ENCODE data around the gene CCDC61. TPM values are rescaled to one million over a fixed set of nuclear protein-coding genes. Genes with fewer than 3 reads are reported as not detected.
A peak's percentile ranks its signal among the peaks of the same experiment; 100 is the strongest.

The CCDC61 gene
- total RNA-seq, 1 donor from 2014 or later, result 12.4 TPM

DNA sequence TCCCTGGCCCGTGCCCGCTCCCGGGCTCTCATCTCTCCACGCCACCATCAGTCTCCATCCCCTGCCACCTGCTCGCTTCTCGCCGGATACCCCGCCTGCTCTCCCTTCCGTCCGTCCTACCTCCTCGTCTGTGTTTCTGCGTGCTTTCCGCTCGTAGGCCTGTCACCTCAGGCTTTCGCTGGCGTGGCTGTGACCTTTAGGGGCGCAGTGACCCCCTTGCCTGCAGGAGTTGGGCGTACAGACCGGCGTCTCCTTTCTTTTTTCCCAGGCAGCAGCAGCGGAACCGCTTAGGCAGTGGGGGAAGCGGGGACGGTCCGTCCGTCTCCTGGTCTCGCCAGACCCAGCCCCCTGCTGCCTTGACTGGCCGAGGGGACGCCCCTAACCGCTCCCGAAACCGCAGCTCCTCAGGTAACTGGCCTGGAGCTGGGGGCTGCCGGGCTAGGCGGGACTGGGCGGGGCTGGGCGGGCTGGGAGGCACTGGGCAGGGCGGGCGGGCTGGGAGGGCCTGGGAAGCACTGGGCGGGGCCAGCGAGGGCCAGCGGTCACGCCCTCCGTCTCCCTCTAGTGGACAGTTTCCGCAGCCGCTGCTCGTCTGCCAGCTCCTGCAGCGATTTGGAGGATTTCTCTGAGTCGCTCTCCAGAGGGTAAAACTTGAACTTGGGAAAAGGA, 21.3 kb downstream of the CCDC61 start:
- H3K27ac Mint-ChIP-seq (ENCODE audit: unreplicated experiment), result no peak overlapping the region
- H3K4me3 Mint-ChIP-seq (ENCODE audit: unreplicated experiment), result peak overlapping the region; percentile 79
- H3K4me1 Mint-ChIP-seq (ENCODE audit: unreplicated experiment), result peaks cover 17% of the 10 kb centered on the region
- H3K27me3 Mint-ChIP-seq (ENCODE audit: unreplicated experiment), result peaks cover 12% of the 10 kb centered on the region
- peaks cover 3% of the 10 kb centered on the region for H3K36me3 Mint-ChIP-seq (ENCODE audit: unreplicated experiment)
- TF ChIP-seq CTCF (IDR thresholded peaks at IDR 0.05), result peak; percentile 91
- H3K9me3 Mint-ChIP-seq (ENCODE audit: unreplicated experiment), result no peaks in the 10 kb centered on the region
- peak; percentile 94 for DNase-seq (ENCODE audit: extremely low spot score, unreplicated experiment)

- H3K4me1 Mint-ChIP-seq (ENCODE audit: unreplicated experiment), result peaks cover 17% of the 10 kb centered on the region
- peaks cover 12% of the 10 kb centered on the region for H3K27me3 Mint-ChIP-seq (ENCODE audit: unreplicated experiment)
- H3K4me3 Mint-ChIP-seq (ENCODE audit: unreplicated experiment), result peak overlapping the region; percentile 47
- H3K9me3 Mint-ChIP-seq (ENCODE audit: unreplicated experiment), result no peaks in the 10 kb centered on the region
- peaks cover 3% of the 10 kb centered on the region for H3K36me3 Mint-ChIP-seq (ENCODE audit: unreplicated experiment)
- no peak overlapping the region for H3K27ac Mint-ChIP-seq (ENCODE audit: unreplicated experiment)
- DNase-seq (ENCODE audit: extremely low spot score, unreplicated experiment), result no peak
- no peak for TF ChIP-seq CTCF (IDR thresholded peaks at IDR 0.05)
Observed at GRCh38 chr19:46017095-46017429, 21.8 kb downstream of the CCDC61 start.

DNA sequence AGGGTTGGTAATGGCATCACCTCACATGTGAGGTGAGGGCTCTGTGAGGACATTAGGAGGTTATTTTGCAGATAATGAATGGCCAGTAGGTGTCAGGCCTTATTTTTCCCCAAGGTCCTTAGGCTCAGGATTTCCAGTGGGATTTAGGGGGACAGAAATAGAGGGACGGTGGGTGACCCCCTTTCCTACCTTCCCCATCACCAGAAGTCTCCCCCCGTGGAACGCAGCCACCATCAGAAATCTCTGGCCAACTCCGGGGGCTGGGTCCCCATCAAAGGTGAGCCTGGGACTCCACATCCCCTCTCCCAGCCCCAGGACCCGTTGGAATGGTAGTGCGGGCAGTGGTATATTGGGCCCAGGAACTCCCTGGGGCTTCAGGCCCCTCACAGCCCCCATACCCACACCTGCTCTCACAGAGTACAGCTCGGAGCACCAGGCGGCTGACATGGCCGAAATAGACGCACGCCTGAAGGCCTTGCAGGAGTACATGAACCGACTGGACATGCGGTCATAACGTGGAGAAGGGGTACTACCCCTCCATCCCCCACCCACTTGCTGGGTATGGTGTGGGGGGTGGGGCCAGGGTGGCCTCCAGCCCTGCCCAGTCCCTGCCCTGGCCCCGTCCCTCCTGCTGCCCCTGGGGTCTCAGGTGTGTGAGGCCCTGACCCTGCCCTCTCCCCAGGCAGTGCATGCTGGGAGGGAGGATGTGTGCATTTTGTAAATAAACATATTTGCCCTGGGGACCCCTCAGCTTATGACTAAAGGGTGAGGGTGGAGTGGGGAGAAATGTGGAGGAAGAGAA, 22.8 kb downstream of the CCDC61 start:
- Mint-ChIP-seq H3K27ac (ENCODE audit: unreplicated experiment) (no peak overlapping the region), H3K27me3 (ENCODE audit: unreplicated experiment) (peaks cover 12% of the 10 kb centered on the region), H3K4me3 (ENCODE audit: unreplicated experiment) (no peak overlapping the region), H3K36me3 (ENCODE audit: unreplicated experiment) (peaks cover 3% of the 10 kb centered on the region), H3K9me3 (ENCODE audit: unreplicated experiment) (no peaks in the 10 kb centered on the region), H3K4me1 (ENCODE audit: unreplicated experiment) (peaks cover 17% of the 10 kb centered on the region)
- TF ChIP-seq CTCF (IDR thresholded peaks at IDR 0.05), result no peak
- DNase-seq (ENCODE audit: extremely low spot score, unreplicated experiment), result no peak

- Mint-ChIP-seq H3K9me3 (ENCODE audit: unreplicated experiment) (no peaks in the 10 kb centered on the region), H3K27me3 (ENCODE audit: unreplicated experiment) (peaks cover 12% of the 10 kb centered on the region), H3K27ac (ENCODE audit: unreplicated experiment) (no peak overlapping the region), H3K36me3 (ENCODE audit: unreplicated experiment) (peaks cover 3% of the 10 kb centered on the region), H3K4me1 (ENCODE audit: unreplicated experiment) (peaks cover 17% of the 10 kb centered on the region), H3K4me3 (ENCODE audit: unreplicated experiment) (no peak overlapping the region)
- TF ChIP-seq CTCF (IDR thresholded peaks at IDR 0.05), result no peak
- DNase-seq (ENCODE audit: extremely low spot score, unreplicated experiment), result no peak
Observed at GRCh38 chr19:46018729-46019251, 23.5 kb downstream of the CCDC61 start.

DNA sequence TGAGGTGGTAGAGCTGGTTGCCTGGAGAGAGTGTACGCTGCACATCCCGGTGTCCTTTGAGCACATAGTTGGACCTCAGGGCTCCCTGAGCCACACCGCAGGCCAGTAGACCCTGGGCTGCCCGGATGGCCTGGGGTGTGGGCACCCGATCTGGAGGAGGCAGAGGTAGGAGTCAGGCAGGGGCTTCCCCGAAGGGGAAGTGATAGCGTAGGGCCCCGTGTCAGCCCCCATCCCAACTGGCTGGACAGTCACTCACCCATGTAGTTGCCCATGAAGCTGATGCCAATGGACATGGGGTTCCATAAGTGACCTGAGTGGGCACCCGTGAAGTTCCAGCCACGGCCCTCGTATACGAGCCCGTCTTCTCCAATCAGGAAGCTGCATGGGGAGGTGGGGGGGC, 24.0 kb downstream of the CCDC61 start:
- no peak for TF ChIP-seq CTCF (IDR thresholded peaks at IDR 0.05)
- no peak overlapping the region for H3K4me3 Mint-ChIP-seq (ENCODE audit: unreplicated experiment)

More for the DNA sequence above, 24.0 kb downstream of the CCDC61 start:
- Mint-ChIP-seq H3K9me3 (ENCODE audit: unreplicated experiment) (no peaks in the 10 kb centered on the region), H3K36me3 (ENCODE audit: unreplicated experiment) (peaks cover 3% of the 10 kb centered on the region), H3K27me3 (ENCODE audit: unreplicated experiment) (peaks cover 12% of the 10 kb centered on the region), H3K27ac (ENCODE audit: unreplicated experiment) (no peak overlapping the region), H3K4me1 (ENCODE audit: unreplicated experiment) (peaks cover 17% of the 10 kb centered on the region)
- DNase-seq (ENCODE audit: extremely low spot score, unreplicated experiment), result no peak
